ENCODE data around the gene ZC3H12D.

The ZC3H12D gene

DNA sequence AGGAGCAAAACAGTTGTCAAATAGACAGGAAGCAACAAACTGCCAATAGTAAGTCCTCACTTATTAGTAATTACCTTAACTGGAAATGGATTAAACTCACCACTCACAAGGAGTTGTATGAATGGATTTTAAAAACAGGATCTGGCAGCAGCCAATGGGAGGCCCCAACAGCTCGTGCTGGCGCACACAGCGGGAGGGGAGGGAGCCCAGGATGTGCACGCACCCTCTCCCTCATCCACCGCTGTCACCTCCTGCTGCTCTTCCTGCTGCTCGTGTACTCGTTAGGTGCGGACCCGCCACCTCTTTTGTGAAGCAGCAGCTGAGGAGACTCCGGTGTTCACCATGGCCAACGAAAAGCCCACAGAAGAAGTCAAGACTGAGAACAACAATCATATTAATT is 84.8 kb downstream of the ZC3H12D start, which contains the start of gene SUMO4:
SUMO4 (plus strand) TSS at position 213 of the 400 bp plus-strand sequence; CDS start at position 343, 130 bp downstream.
- Histone ChIP-seq H3K4me1 (ENCODE audit: control insufficient read depth, low read length) (no peaks in the 10 kb centered on the region), H3K36me3 (ENCODE audit: control insufficient read depth, low read length) (peaks cover 61% of the 10 kb centered on the region)

GRCh38 chr6:149397384-149397783 is 87.4 kb downstream of the ZC3H12D start:
- TF ChIP-seq EZH2phosphoT487 (IDR thresholded peaks at IDR 0.05; ENCODE audit: borderline replicate concordance, low read length) (no peak), CTCF (IDR thresholded peaks at IDR 0.05; ENCODE audit: low read depth, low read length, poor library complexity, severe bottlenecking) (no peak)
- Histone ChIP-seq H3K36me3 (ENCODE audit: control insufficient read depth, low read length) (peaks cover 46% of the 10 kb centered on the region), H3K4me3 (ENCODE audit: low read length) (no peak overlapping the region)

More for the DNA sequence above, 84.8 kb downstream of the ZC3H12D start, which contains the start of gene SUMO4:
- Histone ChIP-seq H3K9me3 (ENCODE audit: control insufficient read depth, insufficient read depth, low read length) (no peaks in the 10 kb centered on the region), H3K79me2 (ENCODE audit: control insufficient read depth, low read length) (0 out of 2 replicates have a peak, but pooled peaks cover 2% of the 10 kb centered on the region), H3K4me3 (ENCODE audit: low read length) (no peak within 1 kb of the TSS), H3K27ac (ENCODE audit: low read depth, low read length) (no peak within 1 kb of the TSS), H4K20me1 (ENCODE audit: control insufficient read depth, insufficient read depth, low read depth, low read length) (no peaks in the 10 kb centered on the region), H3K9me2 (replicated peaks; ENCODE audit: control insufficient read depth, low read length) (no peaks in the 10 kb centered on the region), H3F3A (ENCODE audit: control insufficient read depth, insufficient read depth) (no peaks in the 10 kb centered on the region), H3K4me2 (ENCODE audit: low read length) (no peak within 1 kb of the TSS), H3K27me3 (ENCODE audit: control insufficient read depth, low read length) (no peaks in the 10 kb centered on the region)
- TF ChIP-seq EZH2phosphoT487 (IDR thresholded peaks at IDR 0.05; ENCODE audit: borderline replicate concordance, low read length): no peak
- TF ChIP-seq CTCF (IDR thresholded peaks at IDR 0.05; ENCODE audit: low read depth, low read length, poor library complexity, severe bottlenecking): no peak

More at GRCh38 chr6:149397384-149397783, 87.4 kb downstream of the ZC3H12D start:
- Histone ChIP-seq H3K27me3 (ENCODE audit: control insufficient read depth, low read length) (no peaks in the 10 kb centered on the region), H3K79me2 (ENCODE audit: control insufficient read depth, low read length) (peaks cover 8% of the 10 kb centered on the region), H3F3A (ENCODE audit: control insufficient read depth, insufficient read depth) (no peaks in the 10 kb centered on the region), H4K20me1 (ENCODE audit: control insufficient read depth, insufficient read depth, low read depth, low read length) (no peaks in the 10 kb centered on the region), H3K4me2 (ENCODE audit: low read length) (no peak overlapping the region), H3K9me2 (replicated peaks; ENCODE audit: control insufficient read depth, low read length) (no peaks in the 10 kb centered on the region), H3K9me3 (ENCODE audit: control insufficient read depth, insufficient read depth, low read length) (no peaks in the 10 kb centered on the region), H3K4me1 (ENCODE audit: control insufficient read depth, low read length) (no peaks in the 10 kb centered on the region), H3K27ac (ENCODE audit: low read depth, low read length) (no peak overlapping the region)

All from DOHH2 (cell line).